ENCODE measurements around the gene SEC14L2. TPM values are rescaled to one million over a fixed set of nuclear protein-coding genes. Genes with fewer than 3 reads are reported as not detected.

Gene SEC14L2
- total RNA-seq, 1 donor from 2014 or later, result 14.5 TPM

DNA sequence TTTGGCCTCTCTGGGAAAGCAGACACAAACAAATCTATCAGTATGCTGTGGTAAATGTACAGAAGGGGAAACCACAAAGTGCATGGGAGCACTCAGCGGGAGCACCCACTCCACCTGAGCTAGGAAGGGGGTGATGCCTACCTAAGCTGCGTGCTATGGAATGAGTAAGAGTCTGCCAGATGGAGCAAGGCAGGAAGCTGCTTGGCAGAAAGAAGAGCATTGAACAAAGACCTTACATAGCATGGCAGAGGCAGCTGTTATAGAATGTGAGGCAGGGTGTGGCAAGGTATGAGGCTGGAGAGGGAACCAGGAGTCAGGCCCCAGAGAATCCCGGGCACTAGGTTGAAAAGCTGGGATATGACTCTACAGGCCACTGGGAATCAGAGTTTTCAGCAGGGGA lies 15.0 kb downstream of the SEC14L2 start:
- DNase-seq (ENCODE audit: low read depth) (no peak), FAIRE-seq (no peak)
- Mint-ChIP-seq H3K9me3 (ENCODE audit: unreplicated experiment) (no peaks in the 10 kb centered on the region), H3K4me3 (ENCODE audit: unreplicated experiment) (peak overlapping the region; percentile 22), H3K36me3 (ENCODE audit: low read depth, unreplicated experiment) (peaks cover 26% of the 10 kb centered on the region), H3K27ac (ENCODE audit: unreplicated experiment) (no peak overlapping the region), H3K27me3 (ENCODE audit: low read depth, unreplicated experiment) (no peaks in the 10 kb centered on the region), H3K4me1 (ENCODE audit: low read depth, unreplicated experiment) (peaks cover 14% of the 10 kb centered on the region)
- Histone ChIP-seq H3K79me2 (ENCODE audit: insufficient read depth, low read length) (peaks cover 15% of the 10 kb centered on the region), H4K20me1 (ENCODE audit: insufficient read depth, low read length) (no peaks in the 10 kb centered on the region), H3K9ac (ENCODE audit: low read length) (no peak overlapping the region), H3K4me1 (ENCODE audit: insufficient read depth, low read length) (peaks cover 13% of the 10 kb centered on the region), H3K27ac (ENCODE audit: low read depth, low read length) (no peak overlapping the region), H3K9me3 (ENCODE audit: insufficient read depth, low read depth, low read length) (no peaks in the 10 kb centered on the region), H2AFZ (ENCODE audit: low read depth, low read length) (no peak overlapping the region), H3K4me2 (ENCODE audit: low read length) (no peak overlapping the region), H3K36me3 (ENCODE audit: insufficient read depth, low read length) (peaks cover 67% of the 10 kb centered on the region), H3K4me3 (ENCODE audit: insufficient read depth, low read depth, low read length) (no peak overlapping the region), H3K27me3 (ENCODE audit: insufficient read depth, low read length) (no peaks in the 10 kb centered on the region)
- no peak for TF ChIP-seq EZH2 (IDR thresholded peaks at IDR 0.05; ENCODE audit: insufficient read depth, low read length)
- TF ChIP-seq, protein P1, sequence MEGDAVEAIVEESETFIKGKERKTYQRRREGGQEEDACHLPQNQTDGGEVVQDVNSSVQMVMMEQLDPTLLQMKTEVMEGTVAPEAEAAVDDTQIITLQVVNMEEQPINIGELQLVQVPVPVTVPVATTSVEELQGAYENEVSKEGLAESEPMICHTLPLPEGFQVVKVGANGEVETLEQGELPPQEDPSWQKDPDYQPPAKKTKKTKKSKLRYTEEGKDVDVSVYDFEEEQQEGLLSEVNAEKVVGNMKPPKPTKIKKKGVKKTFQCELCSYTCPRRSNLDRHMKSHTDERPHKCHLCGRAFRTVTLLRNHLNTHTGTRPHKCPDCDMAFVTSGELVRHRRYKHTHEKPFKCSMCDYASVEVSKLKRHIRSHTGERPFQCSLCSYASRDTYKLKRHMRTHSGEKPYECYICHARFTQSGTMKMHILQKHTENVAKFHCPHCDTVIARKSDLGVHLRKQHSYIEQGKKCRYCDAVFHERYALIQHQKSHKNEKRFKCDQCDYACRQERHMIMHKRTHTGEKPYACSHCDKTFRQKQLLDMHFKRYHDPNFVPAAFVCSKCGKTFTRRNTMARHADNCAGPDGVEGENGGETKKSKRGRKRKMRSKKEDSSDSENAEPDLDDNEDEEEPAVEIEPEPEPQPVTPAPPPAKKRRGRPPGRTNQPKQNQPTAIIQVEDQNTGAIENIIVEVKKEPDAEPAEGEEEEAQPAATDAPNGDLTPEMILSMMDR (IDR thresholded peaks at IDR 0.05; ENCODE audit: insufficient read depth, low read depth, low read length), result no peak

DNA sequence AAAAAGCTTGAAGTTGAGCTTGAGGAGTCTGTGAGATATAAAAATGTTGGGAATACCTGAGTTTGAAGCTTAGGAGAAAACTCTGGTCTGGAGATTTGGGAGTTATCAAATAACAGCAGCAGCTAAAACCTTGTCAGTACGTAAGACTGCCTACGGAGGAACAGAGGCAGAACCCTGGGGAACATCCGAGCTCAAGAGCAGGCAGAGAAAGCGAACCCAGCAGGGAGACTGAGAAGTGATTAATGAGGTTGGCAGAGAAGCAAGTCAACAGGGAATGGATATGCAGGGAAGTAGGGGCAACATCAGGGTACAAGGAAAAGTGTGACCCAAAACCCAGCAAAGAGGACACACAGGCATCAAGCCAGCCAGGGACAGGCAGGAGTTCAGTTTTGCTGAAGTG lies 16.2 kb downstream of the SEC14L2 start:
- no peak overlapping the region for H3K9ac ChIP-seq (ENCODE audit: low read length)
- peaks cover 25% of the 10 kb centered on the region for H3K36me3 Mint-ChIP-seq (ENCODE audit: low read depth, unreplicated experiment)
- H3K27ac Mint-ChIP-seq (ENCODE audit: unreplicated experiment), result no peak overlapping the region
- H3K4me3 ChIP-seq (ENCODE audit: insufficient read depth, low read depth, low read length), result no peak overlapping the region
- H3K4me2 ChIP-seq (ENCODE audit: low read length), result no peak overlapping the region
- peaks cover 14% of the 10 kb centered on the region for H3K4me1 Mint-ChIP-seq (ENCODE audit: low read depth, unreplicated experiment)
- no peaks in the 10 kb centered on the region for H4K20me1 ChIP-seq (ENCODE audit: insufficient read depth, low read length)
- no peak overlapping the region for H3K4me3 Mint-ChIP-seq (ENCODE audit: unreplicated experiment)
- no peak for TF ChIP-seq EZH2 (IDR thresholded peaks at IDR 0.05; ENCODE audit: insufficient read depth, low read length)
- TF ChIP-seq, protein P1 (IDR thresholded peaks at IDR 0.05; ENCODE audit: insufficient read depth, low read depth, low read length), result no peak
- no peaks in the 10 kb centered on the region for H3K9me3 Mint-ChIP-seq (ENCODE audit: unreplicated experiment)
- peaks cover 13% of the 10 kb centered on the region for H3K4me1 ChIP-seq (ENCODE audit: insufficient read depth, low read length)
- H3K36me3 ChIP-seq (ENCODE audit: insufficient read depth, low read length), result peaks cover 65% of the 10 kb centered on the region
- H3K27ac ChIP-seq (ENCODE audit: low read depth, low read length), result no peak overlapping the region
- DNase-seq (ENCODE audit: low read depth), result no peak
- H2AFZ ChIP-seq (ENCODE audit: low read depth, low read length), result no peak overlapping the region
- H3K79me2 ChIP-seq (ENCODE audit: insufficient read depth, low read length), result peaks cover 10% of the 10 kb centered on the region
- no peaks in the 10 kb centered on the region for H3K27me3 ChIP-seq (ENCODE audit: insufficient read depth, low read length)
- FAIRE-seq, result no peak
- no peaks in the 10 kb centered on the region for H3K27me3 Mint-ChIP-seq (ENCODE audit: low read depth, unreplicated experiment)
- no peaks in the 10 kb centered on the region for H3K9me3 ChIP-seq (ENCODE audit: insufficient read depth, low read depth, low read length)

DNA sequence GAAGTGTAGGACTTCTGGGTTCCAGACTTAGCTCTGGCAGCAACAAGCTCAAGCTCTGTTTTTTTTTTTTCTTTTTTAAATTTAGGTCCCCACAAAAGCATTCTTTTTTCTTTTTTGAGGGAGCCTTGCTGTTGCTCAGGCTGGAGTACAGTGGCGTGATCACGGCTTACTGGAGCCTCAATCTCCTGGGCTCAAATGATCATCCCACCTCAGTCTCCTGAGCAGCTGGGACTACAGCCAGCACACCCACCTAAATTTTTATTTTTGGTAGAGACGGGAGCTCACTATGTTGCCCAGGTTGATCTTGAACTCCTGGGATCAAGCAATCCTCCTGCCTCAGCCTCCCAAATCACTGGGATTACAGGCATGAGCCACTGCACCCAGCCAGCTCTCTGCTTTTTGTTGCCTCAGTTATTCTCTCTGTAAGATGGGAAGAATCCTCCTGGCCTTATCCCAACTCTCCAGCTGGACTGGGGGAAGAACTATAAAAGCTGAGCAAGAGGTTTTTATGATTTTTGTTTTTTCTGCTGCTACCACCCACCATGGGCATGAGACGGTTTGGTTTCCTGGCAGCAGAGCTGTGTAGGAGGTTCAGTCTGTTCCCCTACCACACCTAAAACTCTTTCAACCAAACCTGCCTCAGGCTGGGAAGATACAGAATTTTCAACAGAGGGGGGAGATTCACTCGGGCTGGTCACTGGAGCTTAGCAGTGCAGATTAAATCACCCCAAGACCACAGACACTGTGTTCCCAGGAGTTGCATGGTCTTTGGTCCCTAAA lies 17.1 kb downstream of the SEC14L2 start:
- peaks cover 28% of the 10 kb centered on the region for H3K36me3 Mint-ChIP-seq (ENCODE audit: low read depth, unreplicated experiment)

More for the DNA sequence above, 17.1 kb downstream of the SEC14L2 start:
- no peaks in the 10 kb centered on the region for H3K9me3 ChIP-seq (ENCODE audit: insufficient read depth, low read depth, low read length)
- H3K79me2 ChIP-seq (ENCODE audit: insufficient read depth, low read length), result peaks cover 10% of the 10 kb centered on the region
- no peak overlapping the region for H3K9ac ChIP-seq (ENCODE audit: low read length)
- H3K27ac ChIP-seq (ENCODE audit: low read depth, low read length), result no peak overlapping the region
- H3K27me3 ChIP-seq (ENCODE audit: insufficient read depth, low read length), result no peaks in the 10 kb centered on the region
- no peak for FAIRE-seq
- DNase-seq (ENCODE audit: low read depth), result no peak
- no peaks in the 10 kb centered on the region for H3K27me3 Mint-ChIP-seq (ENCODE audit: low read depth, unreplicated experiment)
- no peaks in the 10 kb centered on the region for H4K20me1 ChIP-seq (ENCODE audit: insufficient read depth, low read length)
- peaks cover 63% of the 10 kb centered on the region for H3K36me3 ChIP-seq (ENCODE audit: insufficient read depth, low read length)
- no peaks in the 10 kb centered on the region for H3K9me3 Mint-ChIP-seq (ENCODE audit: unreplicated experiment)
- peaks cover 4% of the 10 kb centered on the region for H3K4me1 ChIP-seq (ENCODE audit: insufficient read depth, low read length)
- H3K27ac Mint-ChIP-seq (ENCODE audit: unreplicated experiment), result no peak overlapping the region
- H3K4me3 ChIP-seq (ENCODE audit: insufficient read depth, low read depth, low read length), result no peak overlapping the region
- TF ChIP-seq, protein P1 (IDR thresholded peaks at IDR 0.05; ENCODE audit: insufficient read depth, low read depth, low read length), result no peak
- no peak for TF ChIP-seq EZH2 (IDR thresholded peaks at IDR 0.05; ENCODE audit: insufficient read depth, low read length)
- H3K4me2 ChIP-seq (ENCODE audit: low read length), result no peak overlapping the region
- no peak overlapping the region for H2AFZ ChIP-seq (ENCODE audit: low read depth, low read length)
- H3K4me3 Mint-ChIP-seq (ENCODE audit: unreplicated experiment), result no peak overlapping the region
- peaks cover 7% of the 10 kb centered on the region for H3K4me1 Mint-ChIP-seq (ENCODE audit: low read depth, unreplicated experiment)

Measured in astrocyte (in vitro differentiated cells and primary cell).